Neuron (in vitro differentiated cells): ENCODE results near the gene KIFC1.
"Not testable (repeated sequence)": the region's sequence is repeated elsewhere in the genome, so short reads cannot be mapped to it uniquely, and the experiment has no call there.

ENCODE experiments used
- H2AFZ ChIP-seq: one replicate; pipeline ENCODE4 v1.6.1; 2013; ENCODE audit warnings: low read depth, mild to moderate bottlenecking, inconsistent platforms, low read length, moderate library complexity
- H3K27me3 ChIP-seq: one replicate; pipeline ENCODE4 v1.6.1; 2013; ENCODE audit warnings: low read length; ENCODE audit not compliant: insufficient read depth
- H3K36me3 ChIP-seq: one replicate; pipeline ENCODE4 v1.6.1; 2013; ENCODE audit warnings: low read length; ENCODE audit not compliant: insufficient read depth
- H3K4me1 ChIP-seq: one replicate; pipeline ENCODE4 v1.6.1; 2013; ENCODE audit warnings: low read length; ENCODE audit not compliant: insufficient read depth
- H3K4me3 ChIP-seq: 2 replicates; pipeline ENCODE4 v1.5.1; 2013; ENCODE audit warnings: mild to moderate bottlenecking, low read length, moderate library complexity
- H3K9me3 ChIP-seq: one replicate; pipeline ENCODE4 v1.6.1; 2013; ENCODE audit warnings: low read length

The KIFC1 gene

DNA sequence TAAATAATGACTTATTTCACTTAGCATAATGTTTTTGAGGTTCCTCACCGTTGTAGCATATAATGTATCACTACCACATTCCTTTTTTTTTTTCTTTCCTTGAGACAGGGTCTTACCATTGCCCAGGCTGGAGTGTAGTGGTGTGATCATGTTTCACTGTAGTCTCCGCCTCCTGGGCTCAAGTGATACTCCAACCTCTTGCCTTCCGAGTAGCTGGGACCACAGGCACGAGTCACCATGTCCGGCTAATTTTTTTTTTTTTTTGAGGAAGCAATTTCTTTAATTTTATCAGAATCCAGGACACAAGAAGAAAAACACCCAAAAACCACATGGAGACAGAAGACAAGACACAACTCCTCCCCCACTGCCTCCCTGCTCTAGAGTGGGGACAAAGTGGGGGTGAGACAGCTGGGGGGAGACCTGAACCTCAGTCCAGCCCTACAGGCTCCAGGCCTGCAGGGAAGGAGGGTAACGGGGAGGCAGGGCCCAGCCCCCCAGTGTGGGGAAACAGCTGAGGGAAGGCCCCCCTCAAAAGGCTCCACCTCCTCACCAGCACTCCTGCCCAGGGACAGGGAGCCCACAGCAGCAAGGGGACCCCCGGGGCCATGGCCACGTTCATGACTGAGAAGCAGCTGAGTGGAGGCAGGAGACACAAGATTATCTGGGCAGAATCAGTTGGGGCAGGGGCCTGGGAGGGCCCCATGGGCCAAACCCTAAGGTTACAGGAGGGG is 27.0 kb upstream of the KIFC1 start:
- H2AFZ ChIP-seq, H3K27me3 ChIP-seq, H3K4me3 ChIP-seq: not testable (repeated sequence)

DNA sequence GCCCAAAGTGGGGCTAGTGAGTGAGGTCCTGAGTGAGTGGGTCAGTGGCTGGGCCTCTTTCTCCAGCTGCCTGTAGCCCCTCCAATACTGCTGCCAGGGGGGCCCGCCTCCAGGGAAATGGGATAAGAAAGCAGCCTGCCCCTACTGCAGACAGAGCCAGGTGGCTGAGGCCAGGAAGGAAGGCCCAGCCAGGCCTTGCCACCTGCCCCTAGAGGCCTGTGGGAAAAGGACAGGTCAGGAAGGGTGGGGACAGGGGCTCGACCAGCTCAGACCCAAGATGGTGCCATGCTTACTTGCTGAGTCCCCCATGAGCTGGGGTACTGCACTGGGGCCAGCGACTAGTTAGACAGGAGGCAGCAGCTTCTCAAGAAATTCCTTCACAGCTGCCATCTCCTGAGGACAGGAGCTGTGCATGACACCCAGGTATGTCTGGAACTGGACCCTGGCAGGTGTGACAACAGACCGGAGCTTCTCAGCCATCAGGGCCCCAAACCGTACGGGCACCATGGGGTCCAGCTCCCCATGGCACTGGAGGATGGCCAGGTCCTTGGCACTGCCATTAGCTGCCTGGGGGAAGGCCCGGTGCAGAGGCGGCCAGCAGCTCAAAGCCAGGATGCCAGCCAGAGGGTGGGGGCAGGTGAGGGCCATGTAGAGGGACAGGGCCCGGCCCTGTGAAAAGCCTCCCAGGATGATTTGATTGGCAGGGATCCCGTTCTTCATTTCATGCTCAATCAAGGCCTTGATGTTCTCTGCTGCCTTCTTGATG is 26.2 kb upstream of the KIFC1 start:
- not testable (repeated sequence) for H3K36me3 ChIP-seq, H3K4me3 ChIP-seq, H3K4me1 ChIP-seq, H2AFZ ChIP-seq, H3K27me3 ChIP-seq, H3K9me3 ChIP-seq

More for the DNA sequence above, 27.0 kb upstream of the KIFC1 start:
- H3K4me1 ChIP-seq, H3K36me3 ChIP-seq, H3K9me3 ChIP-seq: not testable (repeated sequence)

DNA sequence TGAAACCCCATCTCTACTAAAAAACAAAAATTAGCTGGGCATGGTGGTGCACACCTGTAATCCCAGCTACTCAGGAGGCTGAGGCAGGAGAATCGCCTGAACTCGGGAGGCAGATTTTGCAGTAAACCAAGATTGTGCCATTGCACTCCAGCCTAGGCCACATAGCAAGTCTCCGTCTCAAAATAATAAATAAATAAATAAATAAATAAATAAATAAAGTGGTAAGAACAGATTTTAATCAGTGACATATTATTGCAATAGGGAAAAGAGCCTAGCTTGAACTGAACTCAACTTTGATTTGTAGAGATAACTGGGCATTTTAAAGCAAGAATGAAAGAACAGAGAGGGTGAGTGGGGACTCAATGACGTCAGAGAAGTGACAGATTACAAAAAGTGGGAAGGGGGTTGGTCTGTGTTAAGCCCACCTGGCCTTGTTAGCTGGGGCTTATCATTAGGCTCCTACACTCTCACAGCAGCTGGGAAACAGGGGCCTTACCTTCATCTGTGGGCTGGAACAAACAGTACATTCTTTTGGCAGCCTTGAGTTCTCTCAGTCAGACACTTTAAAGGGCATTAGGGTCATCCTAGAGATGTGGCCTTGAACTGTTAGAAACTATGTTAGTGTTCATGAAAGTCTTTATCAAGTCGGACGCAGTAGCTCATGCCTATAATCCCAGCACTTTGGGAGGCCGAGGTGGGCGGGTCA is 24.5 kb upstream of the KIFC1 start:
- peaks cover 5% of the 10 kb centered on the region for H3K4me1 ChIP-seq
- no peaks in the 10 kb centered on the region for H3K9me3 ChIP-seq
- no peaks in the 10 kb centered on the region for H3K36me3 ChIP-seq
- H3K4me3 ChIP-seq: no peak overlapping the region
- H2AFZ ChIP-seq: no peak overlapping the region
- no peaks in the 10 kb centered on the region for H3K27me3 ChIP-seq

DNA sequence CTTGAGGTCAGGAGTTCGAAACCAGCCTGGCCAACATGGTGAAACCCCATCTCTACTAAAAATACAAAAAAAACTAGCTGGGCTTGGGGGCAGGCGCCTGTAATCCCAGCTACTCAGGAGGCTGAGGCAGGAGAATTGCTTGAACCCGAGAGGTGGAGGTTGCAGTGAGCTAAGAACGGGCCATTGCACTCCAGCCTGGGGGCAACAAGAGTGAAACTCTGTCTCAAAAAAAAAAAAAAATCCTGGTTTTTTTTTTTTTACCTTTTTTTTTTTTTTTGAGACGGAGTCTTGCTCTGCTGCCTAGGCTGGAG is 24.0 kb upstream of the KIFC1 start:
- not testable (repeated sequence) for H3K36me3 ChIP-seq, H3K9me3 ChIP-seq, H3K4me3 ChIP-seq, H2AFZ ChIP-seq, H3K4me1 ChIP-seq, H3K27me3 ChIP-seq

- H3K9me3 ChIP-seq, H3K36me3 ChIP-seq, H3K4me3 ChIP-seq, H3K27me3 ChIP-seq, H3K4me1 ChIP-seq, H2AFZ ChIP-seq: not testable (repeated sequence)
Observed at GRCh38 chr6:33371901-33372300, 19.7 kb upstream of the KIFC1 start.

DNA sequence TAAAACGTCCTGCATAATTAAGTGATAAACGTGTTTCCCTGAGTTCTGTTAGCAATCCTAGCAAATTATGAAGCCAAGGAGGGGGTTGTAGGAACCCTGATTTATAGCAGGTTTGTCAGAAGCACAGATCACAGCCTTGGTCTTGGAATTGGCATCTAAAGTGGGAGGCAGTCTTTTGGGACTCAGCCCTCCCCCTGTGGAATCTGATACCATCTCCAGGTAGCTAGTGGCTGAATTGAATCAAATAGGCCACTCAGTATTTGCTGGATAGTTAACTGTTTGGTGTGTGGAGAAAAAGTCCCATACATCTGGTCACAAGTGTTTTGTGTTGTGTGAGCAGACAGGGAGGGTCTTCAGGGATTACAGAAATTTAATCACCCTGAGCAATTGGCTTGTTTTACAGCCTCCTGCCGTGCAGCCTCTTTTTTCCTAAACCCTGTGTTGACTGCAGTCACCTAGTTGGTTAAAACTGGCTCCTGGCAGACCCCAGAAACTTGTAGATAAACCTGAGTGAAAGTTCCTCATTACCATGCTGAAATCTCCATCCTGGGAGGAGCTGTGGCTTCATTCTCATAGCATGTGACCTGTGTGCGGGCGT is 19.0 kb upstream of the KIFC1 start:
- no peaks in the 10 kb centered on the region for H3K4me1 ChIP-seq
- no peaks in the 10 kb centered on the region for H3K36me3 ChIP-seq
- no peak overlapping the region for H2AFZ ChIP-seq
- H3K9me3 ChIP-seq: no peaks in the 10 kb centered on the region
- H3K4me3 ChIP-seq: no peak overlapping the region
- peaks cover 4% of the 10 kb centered on the region for H3K27me3 ChIP-seq

- H3K36me3 ChIP-seq: no peaks in the 10 kb centered on the region
- H3K9me3 ChIP-seq: no peaks in the 10 kb centered on the region
- H3K27me3 ChIP-seq: peaks cover 4% of the 10 kb centered on the region
- H3K4me1 ChIP-seq: no peaks in the 10 kb centered on the region
- H2AFZ ChIP-seq: no peak overlapping the region
- H3K4me3 ChIP-seq: no peak overlapping the region
Observed at GRCh38 chr6:33373960-33374910, 17.4 kb upstream of the KIFC1 start.

DNA sequence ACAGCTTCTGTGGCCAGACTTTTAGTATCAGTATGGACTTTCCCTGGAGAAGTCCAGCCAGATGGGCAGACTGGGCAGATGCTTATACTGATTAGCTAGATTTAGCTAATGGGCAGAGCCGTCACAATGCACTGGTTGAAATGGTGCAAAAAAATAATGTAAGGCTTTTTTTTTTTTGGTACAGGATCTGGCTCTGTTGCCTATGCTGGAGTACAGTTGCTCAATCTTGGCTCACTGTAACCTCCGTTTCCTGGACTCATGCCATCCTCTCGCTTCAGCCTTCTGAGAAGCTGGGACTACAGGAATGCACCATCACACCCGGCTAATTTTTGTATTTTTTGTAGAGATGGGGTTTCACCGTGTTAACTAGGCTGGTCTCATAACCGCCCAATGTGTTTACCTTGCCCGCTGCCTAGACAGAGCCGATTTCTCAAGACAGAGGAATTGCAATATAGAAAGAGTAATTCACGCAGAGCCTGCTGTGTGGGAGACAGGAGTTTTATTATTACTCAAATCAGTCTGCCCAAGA is 16.4 kb upstream of the KIFC1 start:
- Histone ChIP-seq H3K36me3 (no peaks in the 10 kb centered on the region), H3K4me3 (no peak overlapping the region), H3K27me3 (peaks cover 4% of the 10 kb centered on the region), H3K9me3 (no peaks in the 10 kb centered on the region), H2AFZ (no peak overlapping the region), H3K4me1 (no peaks in the 10 kb centered on the region)

DNA sequence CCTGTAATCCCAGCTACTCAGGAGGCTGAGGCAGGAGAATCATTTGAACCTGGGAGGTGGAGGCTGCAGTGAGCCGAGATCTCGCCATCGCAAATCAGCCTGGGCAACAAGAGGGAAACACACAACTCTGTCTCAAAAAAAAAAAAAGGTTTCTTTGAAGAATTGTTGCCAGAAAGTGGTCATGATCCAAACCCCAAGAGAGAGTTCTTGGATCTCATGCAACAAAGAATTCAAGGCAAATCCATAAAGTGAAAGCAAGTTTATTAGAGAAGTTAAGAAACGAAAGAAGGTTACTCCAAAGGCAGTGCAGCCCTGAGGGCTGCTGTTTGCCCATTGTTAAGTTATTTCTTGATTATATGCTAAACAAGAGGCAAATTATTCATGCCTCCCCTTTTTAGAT is 14.5 kb upstream of the KIFC1 start:
- Histone ChIP-seq H2AFZ (no peak overlapping the region), H3K36me3 (no peaks in the 10 kb centered on the region), H3K4me1 (no peaks in the 10 kb centered on the region), H3K27me3 (peaks cover 4% of the 10 kb centered on the region), H3K9me3 (no peaks in the 10 kb centered on the region), H3K4me3 (no peak overlapping the region)

- not testable (repeated sequence) for H3K36me3 ChIP-seq, H3K4me1 ChIP-seq, H2AFZ ChIP-seq, H3K27me3 ChIP-seq, H3K4me3 ChIP-seq, H3K9me3 ChIP-seq
Observed at GRCh38 chr6:33379184-33379583, 12.4 kb upstream of the KIFC1 start.

DNA sequence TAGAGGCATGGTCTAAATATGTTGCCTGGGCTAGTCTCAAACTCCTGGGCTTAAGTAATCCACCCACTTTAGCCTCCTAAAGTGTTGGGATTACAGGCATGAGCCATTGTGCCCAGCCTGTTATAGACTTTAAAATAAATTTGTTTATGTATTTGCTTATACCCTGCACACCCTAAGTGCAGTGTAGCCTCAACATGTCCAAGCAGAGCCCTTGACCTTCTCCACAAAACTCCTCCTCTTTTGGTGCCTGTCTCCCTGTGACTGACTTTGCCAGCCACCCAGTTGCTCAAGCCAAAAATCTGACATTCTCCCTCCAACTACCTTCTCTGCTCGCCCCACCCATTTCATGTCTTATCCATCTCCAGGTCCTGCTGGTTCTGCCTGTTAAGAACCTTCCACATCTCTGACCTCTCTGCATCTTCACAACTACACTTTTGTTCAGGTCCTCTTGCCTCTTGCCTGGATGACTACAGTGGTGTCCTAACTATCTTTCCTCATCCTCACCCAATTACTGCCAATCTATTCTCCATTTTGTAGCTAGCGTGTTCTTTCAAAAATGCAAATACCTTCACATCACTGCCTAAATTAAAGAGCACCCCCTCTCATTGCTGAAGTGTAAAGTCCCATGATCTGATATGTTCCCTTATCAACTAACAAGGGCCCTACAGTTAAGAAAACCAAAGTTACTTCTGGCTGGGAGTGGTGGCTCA is 11.2 kb upstream of the KIFC1 start:
- Histone ChIP-seq H3K27me3 (no peaks in the 10 kb centered on the region), H2AFZ (no peak overlapping the region), H3K4me3 (no peak overlapping the region), H3K4me1 (no peaks in the 10 kb centered on the region), H3K9me3 (no peaks in the 10 kb centered on the region), H3K36me3 (no peaks in the 10 kb centered on the region)
